WTC11 (cell line): ENCODE results near the gene VEZT.

Experiments used
- FOXP1 ChIP-seq: sonication (generic); formaldehyde crosslinking; IDR thresholded peaks from 2 replicates; pipeline ENCODE4 v1.8.0; 2022; ENCODE audit warnings: missing genetic modification reagents, mild to moderate bottlenecking, moderate library complexity, borderline replicate concordance
- JAZF1 ChIP-seq: fragments of 250-450 bp; sonication (Bioruptor Pico); IDR thresholded peaks from 2 replicates; pipeline ENCODE4 v1.9.0; 2021; ENCODE audit warnings: moderate library complexity, mild to moderate bottlenecking, inconsistent platforms
- JUN ChIP-seq: sonication (generic); formaldehyde crosslinking; IDR thresholded peaks from 2 replicates; pipeline ENCODE4 v1.8.0; 2023; ENCODE audit warnings: mild to moderate bottlenecking, missing genetic modification reagents
- STAT6 ChIP-seq: sonication (generic); formaldehyde crosslinking; conservative IDR thresholded peaks from 2 replicates; pipeline ENCODE4 v1.8.1; 2023; ENCODE audit warnings: mild to moderate bottlenecking, low read depth, missing genetic modification reagents, moderate library complexity
- TEAD1 ChIP-seq: sonication (generic); formaldehyde crosslinking; IDR thresholded peaks from 2 replicates; pipeline ENCODE4 v1.8.0; 2022; ENCODE audit warnings: mild to moderate bottlenecking, missing genetic modification reagents
- ZNF425 ChIP-seq: fragments of 250-450 bp; sonication (Bioruptor Pico); conservative IDR thresholded peaks from 2 replicates; pipeline ENCODE4 v1.9.0; 2021; ENCODE audit warnings: mild to moderate bottlenecking

GRCh38 chr12:95178136-95178535 is 39.5 kb upstream of the VEZT start:
- TF ChIP-seq FOXP1 (CRISPR knock-in tag) (no peak), ZNF425 (no peak), STAT6 (no peak), TEAD1 (CRISPR knock-in tag) (no peak), JUN (no peak), JAZF1 (CRISPR knock-in tag) (no peak)
